GM12801 (cell line): ENCODE data around the gene ZSWIM7.

Experiments
- CTCF ChIP-seq: IDR thresholded peaks from one replicate; pipeline ENCODE4 v1.5.1; 2011; ENCODE audit warnings: control low read depth; ENCODE audit not compliant: insufficient read length; ENCODE audit errors: extremely low read depth

Gene ZSWIM7

DNA sequence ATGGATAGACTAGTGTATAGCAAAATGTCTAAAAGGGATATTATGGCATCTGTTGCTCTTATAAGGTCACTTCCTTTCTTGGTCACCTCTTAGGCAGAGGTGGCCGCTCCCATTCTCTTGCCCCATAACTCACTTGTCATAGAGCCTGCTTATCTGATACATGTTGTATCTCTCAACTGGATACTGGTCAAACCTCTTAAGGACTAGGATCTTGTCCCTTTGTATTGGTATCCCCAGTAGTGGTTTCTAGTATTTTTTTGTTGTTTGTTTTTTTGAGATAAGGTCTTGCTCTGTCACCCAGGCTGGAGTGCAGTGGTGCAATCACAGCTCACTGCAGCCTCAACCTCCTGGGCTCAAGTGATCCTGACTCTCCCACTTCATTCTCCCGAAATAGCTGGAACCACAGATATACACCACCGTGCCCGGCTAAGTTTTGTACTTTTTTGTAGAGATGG lies 27.0 kb downstream of the ZSWIM7 start:
- TF ChIP-seq CTCF: no peak

GRCh38 chr17:15971882-15972281 lies 27.6 kb downstream of the ZSWIM7 start:
- TF ChIP-seq CTCF: no peak

- TF ChIP-seq CTCF: no peak
Observed at GRCh38 chr17:15971098-15971678, 28.3 kb downstream of the ZSWIM7 start.

- no peak for TF ChIP-seq CTCF
Observed at GRCh38 chr17:15970500-15970899, 29.0 kb downstream of the ZSWIM7 start.

DNA sequence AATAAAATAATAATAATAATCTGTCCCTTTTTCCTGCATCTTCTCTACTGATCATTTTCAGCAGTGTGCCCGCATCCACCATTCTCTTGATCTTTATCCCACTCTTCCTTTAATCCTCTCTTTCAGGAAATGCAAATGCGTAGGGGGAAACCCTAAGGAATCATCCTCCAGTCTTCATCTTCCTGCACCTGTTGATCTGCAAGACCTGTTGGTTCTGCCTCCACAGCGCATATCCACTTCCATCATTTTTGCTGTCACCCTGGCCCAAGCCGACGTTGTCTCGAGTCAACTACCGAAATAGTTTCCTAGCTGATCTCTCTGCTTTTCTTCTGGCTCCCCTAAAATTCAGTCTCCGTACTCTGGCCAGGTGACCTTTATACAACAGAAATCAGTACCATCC lies 30.0 kb downstream of the ZSWIM7 start:
- TF ChIP-seq CTCF: no peak

GRCh38 chr17:15967706-15968399 lies 31.7 kb downstream of the ZSWIM7 start:
- TF ChIP-seq CTCF: no peak

GRCh38 chr17:15966879-15967248 lies 32.6 kb downstream of the ZSWIM7 start:
- TF ChIP-seq CTCF: no peak
